ENCODE results near the gene FAM20B. TPM values are rescaled to one million over a fixed set of nuclear protein-coding genes. Genes with fewer than 3 reads are reported as not detected.

Gene FAM20B
- total RNA-seq, 1 experiment from 2014 or later, result 35.4 TPM

GRCh38 chr1:179012038-179012437 is 13.7 kb upstream of the FAM20B start:
- Histone ChIP-seq H4K5ac (ENCODE audit: insufficient read length, low read depth, low read length) (no peak overlapping the region), H3K23ac (ENCODE audit: insufficient read length, low read depth, low read length) (no peak overlapping the region), H3K27ac (ENCODE audit: insufficient read length, low read depth, low read length) (no peak overlapping the region), H4K20me1 (ENCODE audit: control insufficient read depth, insufficient read depth, insufficient read length) (no peaks in the 10 kb centered on the region), H3K27me3 (ENCODE audit: insufficient read depth, low read length) (no peaks in the 10 kb centered on the region), H3K9ac (ENCODE audit: extremely low read depth, insufficient read length, low read length) (no peak overlapping the region), H2BK5ac (ENCODE audit: insufficient read length, low read length) (no peak overlapping the region), H3K56ac (ENCODE audit: insufficient read length, low read depth, low read length) (no peak overlapping the region), H3K9me3 (ENCODE audit: control insufficient read depth, low read depth, low read length) (no peaks in the 10 kb centered on the region), H3K4me2 (ENCODE audit: insufficient read depth, insufficient read length, low read length) (no peak overlapping the region), H4K91ac (ENCODE audit: insufficient read length, low read depth, low read length) (no peak overlapping the region), H3K14ac (ENCODE audit: insufficient read depth, low read length) (no peak overlapping the region), H2BK120ac (ENCODE audit: low read depth, low read length, poor library complexity, severe bottlenecking) (no peak overlapping the region), H3K4me1 (ENCODE audit: insufficient read depth, low read length) (no peaks in the 10 kb centered on the region), H3K79me1 (ENCODE audit: insufficient read depth, low read depth, low read length, poor library complexity, severe bottlenecking) (no peaks in the 10 kb centered on the region), H3K18ac (ENCODE audit: insufficient read length, low read depth, low read length) (no peak overlapping the region), H3K23me2 (ENCODE audit: insufficient read length, low read depth, low read length, poor library complexity, severe bottlenecking) (no peaks in the 10 kb centered on the region), H4K8ac (replicated peaks; ENCODE audit: insufficient read length, low read depth, low read length) (no peak overlapping the region), H2BK12ac (ENCODE audit: insufficient read length, low read depth, low read length) (no peak overlapping the region), H3K79me2 (ENCODE audit: insufficient read depth, low read length) (no peaks in the 10 kb centered on the region), H2BK20ac (ENCODE audit: low read depth, low read length, poor library complexity, severe bottlenecking) (no peak overlapping the region), H3T11ph (ENCODE audit: low read length) (no peak overlapping the region), H2AK5ac (ENCODE audit: insufficient read length, low read length) (no peak overlapping the region), H2BK15ac (ENCODE audit: low read depth, low read length) (no peak overlapping the region), H3K4ac (ENCODE audit: low read depth, low read length) (no peak overlapping the region), H2AFZ (ENCODE audit: low read length) (no peak overlapping the region)
- no peak for DNase-seq
- H3K36me3 Mint-ChIP-seq (ENCODE audit: insufficient read depth in 1 of 3, low read depth in 3 of 3), result no peaks in the 10 kb centered on the region
- no peaks in the 10 kb centered on the region; a peak in 1 of 5 replicates for H3K9me3 Mint-ChIP-seq
- H3K4me1 Mint-ChIP-seq, result peaks cover 3 to 4% of the 10 kb centered on the region in 2 experiments; a peak in 3 of 4 replicates
- H3K4me3 Mint-ChIP-seq, result no peak overlapping the region
- H3K27me3 Mint-ChIP-seq (ENCODE audit: low read depth), result peaks cover 5% of the 10 kb centered on the region; the same call in 1 of the 2 replicates
- no CpG with 5 or more reads among the region's 1 CpG for WGBS (ENCODE audit: extremely low coverage, insufficient read length, low lambda C conversion rate)
- no peak overlapping the region for H3K27ac Mint-ChIP-seq
- no peak for TF ChIP-seq CTCF (conservative IDR thresholded peaks at IDR 0.05)

All from H9 (cell line).